Duodenal mucosa (tissue), 2 donors: ENCODE results near the gene DNAAF1.
A peak's percentile ranks its signal among the peaks of the same experiment; 100 is the strongest.

Experiments used
- H3K27ac ChIP-seq: one replicate; pipeline ENCODE4 v1.7.0; 2013; ENCODE audit warnings: low read depth, low read length
- H3K27me3 ChIP-seq, 2 donors: one replicate each; pipeline ENCODE4 v1.7.0; 2013; ENCODE audit warnings: low read length in 2 of 2, control low read depth in 1 of 2; ENCODE audit not compliant: insufficient read depth in 2 of 2, control insufficient read depth in 1 of 2
- H3K36me3 ChIP-seq, 2 donors: one replicate each; pipeline ENCODE4 v1.7.0; 2013; ENCODE audit warnings: low read length in 2 of 2, control low read depth in 1 of 2; ENCODE audit not compliant: insufficient read depth in 2 of 2, control insufficient read depth in 1 of 2
- H3K4me1 ChIP-seq, 2 donors: one replicate each; pipeline ENCODE4 v1.7.0; 2013; ENCODE audit warnings: low read length in 2 of 2, control low read depth in 1 of 2; ENCODE audit not compliant: insufficient read depth in 2 of 2, control insufficient read depth in 1 of 2
- H3K4me3 ChIP-seq, 2 donors: one replicate each; pipeline ENCODE4 v1.7.0; 2013; ENCODE audit warnings: low read length in 2 of 2, low read depth in 1 of 2
- H3K9ac ChIP-seq, 2 donors: one replicate each; pipeline ENCODE4 v1.7.0; 2013; ENCODE audit warnings: low read length in 2 of 2, low read depth in 1 of 2
- H3K9me3 ChIP-seq, 2 donors: one replicate each; pipeline ENCODE4 v1.7.0; 2013; ENCODE audit warnings: low read length in 2 of 2, control low read depth in 1 of 2; ENCODE audit not compliant: control insufficient read depth in 1 of 2

DNAAF1 gene

GRCh38 chr16:84182104-84182503, 37.0 kb downstream of the DNAAF1 start:
- no peak overlapping the region for H3K4me3 ChIP-seq
- H3K9me3 ChIP-seq = no peaks in the 10 kb centered on the region
- H3K4me1 ChIP-seq = peaks cover 10 to 20% of the 10 kb centered on the region in 2 donors
- no peak overlapping the region for H3K27ac ChIP-seq
- no peak overlapping the region for H3K9ac ChIP-seq
- H3K27me3 ChIP-seq = no peaks in the 10 kb centered on the region
- H3K36me3 ChIP-seq = peaks cover 29 to 58% of the 10 kb centered on the region in 2 donors

- Histone ChIP-seq H3K4me3 (no peak overlapping the region), H3K36me3 (peaks cover 29 to 58% of the 10 kb centered on the region in 2 donors), H3K4me1 (peaks cover 3 to 12% of the 10 kb centered on the region in 2 donors), H3K9ac (no peak overlapping the region), H3K27ac (no peak overlapping the region), H3K27me3 (no peaks in the 10 kb centered on the region), H3K9me3 (no peaks in the 10 kb centered on the region)
Observed at GRCh38 chr16:84182680-84183571, 37.8 kb downstream of the DNAAF1 start.

- Histone ChIP-seq H3K9ac (no peak overlapping the region), H3K27ac (no peak overlapping the region), H3K4me3 (no peak overlapping the region), H3K36me3 (peaks cover 27 to 55% of the 10 kb centered on the region in 2 donors), H3K4me1 (peaks cover 3 to 12% of the 10 kb centered on the region in 2 donors), H3K9me3 (no peaks in the 10 kb centered on the region), H3K27me3 (no peaks in the 10 kb centered on the region)
Observed at GRCh38 chr16:84183572-84183875, 38.4 kb downstream of the DNAAF1 start.

GRCh38 chr16:84183911-84184591, 38.9 kb downstream of the DNAAF1 start:
- Histone ChIP-seq H3K36me3 (peaks cover 24 to 50% of the 10 kb centered on the region in 2 donors), H3K27me3 (no peaks in the 10 kb centered on the region), H3K9me3 (no peaks in the 10 kb centered on the region), H3K27ac (no peak overlapping the region), H3K4me3 (no peak overlapping the region), H3K9ac (no peak overlapping the region), H3K4me1 (peaks cover 3 to 12% of the 10 kb centered on the region in 2 donors)

- Histone ChIP-seq H3K9ac (no peak overlapping the region), H3K27ac (no peak overlapping the region), H3K4me1 (peaks cover 3 to 12% of the 10 kb centered on the region in 2 donors)
Observed at GRCh38 chr16:84184775-84185174, 39.7 kb downstream of the DNAAF1 start.

GRCh38 chr16:84186685-84187437, 41.8 kb downstream of the DNAAF1 start, which contains the start of gene TAF1C:
TSS of gene TAF1C (minus strand) at chr16:84187057. CDS start at chr16:84184988, 2,069 bp downstream.
- peaks cover 14 to 29% of the 10 kb centered on the region in 2 donors for H3K36me3 ChIP-seq
- H3K9ac ChIP-seq = peak within 1 kb of the TSS; percentile 82 to 91
- peaks cover 3 to 12% of the 10 kb centered on the region in 2 donors for H3K4me1 ChIP-seq
- H3K4me3 ChIP-seq = peak within 1 kb of the TSS; percentile 94 to 97
- H3K27ac ChIP-seq = peak within 1 kb of the TSS; percentile 55
- no peaks in the 10 kb centered on the region for H3K9me3 ChIP-seq
- no peaks in the 10 kb centered on the region for H3K27me3 ChIP-seq

More at GRCh38 chr16:84184775-84185174, 39.7 kb downstream of the DNAAF1 start:
- no peak overlapping the region for H3K4me3 ChIP-seq
- peaks cover 21 to 46% of the 10 kb centered on the region in 2 donors for H3K36me3 ChIP-seq
- no peaks in the 10 kb centered on the region for H3K9me3 ChIP-seq
- no peaks in the 10 kb centered on the region for H3K27me3 ChIP-seq

- Histone ChIP-seq H3K36me3 (no peaks in the 10 kb centered on the region), H3K4me1 (peaks cover 2 to 6% of the 10 kb centered on the region in 2 donors), H3K27me3 (no peaks in the 10 kb centered on the region), H3K9me3 (no peaks in the 10 kb centered on the region), H3K27ac (no peak within 1 kb of the TSS), H3K4me3 (no peak within 1 kb of the TSS), H3K9ac (no peak within 1 kb of the TSS)
Observed at GRCh38 chr16:84190731-84191388, 45.8 kb downstream of the DNAAF1 start, which contains the start of gene ADAD2. TSS of gene ADAD2 (plus strand) at chr16:84191157. CDS start at chr16:84191231, 74 bp downstream.

GRCh38 chr16:84191466-84191865, 46.4 kb downstream of the DNAAF1 start:
- no peak overlapping the region for H3K4me3 ChIP-seq
- no peaks in the 10 kb centered on the region for H3K36me3 ChIP-seq
- H3K27me3 ChIP-seq = no peaks in the 10 kb centered on the region
- peaks cover 0 to under 1% of the 10 kb centered on the region in 2 donors for H3K4me1 ChIP-seq
- H3K27ac ChIP-seq = no peak overlapping the region
- no peaks in the 10 kb centered on the region for H3K9me3 ChIP-seq
- no peak overlapping the region for H3K9ac ChIP-seq

GRCh38 chr16:84193480-84193879, 48.4 kb downstream of the DNAAF1 start:
- Histone ChIP-seq H3K4me1 (no peaks in the 10 kb centered on the region), H3K4me3 (no peak overlapping the region), H3K27ac (no peak overlapping the region), H3K9ac (no peak overlapping the region), H3K27me3 (peaks cover 0 to 2% of the 10 kb centered on the region in 2 donors), H3K36me3 (no peaks in the 10 kb centered on the region), H3K9me3 (no peaks in the 10 kb centered on the region)
